ENCODE measurements around the gene NAXD.

The NAXD gene

GRCh38 chr13:110641055-110642015, 26.0 kb downstream of the NAXD start:
- TF ChIP-seq CREB1 (IDR thresholded peaks at IDR 0.05; ENCODE audit: low read depth) (no peak), NFIC (IDR thresholded peaks at IDR 0.05) (0 out of 2 replicates have a peak, but pooled peaks have one; percentile 16)

- TF ChIP-seq CREB1 (IDR thresholded peaks at IDR 0.05; ENCODE audit: low read depth) (no peak), ZBTB7A (IDR thresholded peaks at IDR 0.05; ENCODE audit: low read depth) (no peak), TAF1 (IDR thresholded peaks at IDR 0.05; ENCODE audit: low read depth) (no peak), EP300 (IDR thresholded peaks at IDR 0.05; ENCODE audit: borderline replicate concordance) (no peak), RAD21 (IDR thresholded peaks at IDR 0.05; ENCODE audit: low read depth) (no peak), FOXM1 (IDR thresholded peaks at IDR 0.05; ENCODE audit: borderline replicate concordance, low read depth) (no peak), TCF12 (IDR thresholded peaks at IDR 0.05; ENCODE audit: low read depth) (no peak), CEBPB (IDR thresholded peaks at IDR 0.05) (no peak), NFIC (IDR thresholded peaks at IDR 0.05) (no peak), YY1 (IDR thresholded peaks at IDR 0.05; ENCODE audit: low read depth) (no peak), REST (IDR thresholded peaks at IDR 0.05; ENCODE audit: low read depth) (no peak), TEAD4 (IDR thresholded peaks at IDR 0.05) (no peak), EGR1 (IDR thresholded peaks at IDR 0.05) (no peak), MAX (IDR thresholded peaks at IDR 0.05) (no peak), USF1 (IDR thresholded peaks at IDR 0.05) (no peak)
Observed at GRCh38 chr13:110642291-110642981, 27.1 kb downstream of the NAXD start.

GRCh38 chr13:110643324-110643723, 28.0 kb downstream of the NAXD start:
- TF ChIP-seq EP300 (IDR thresholded peaks at IDR 0.05; ENCODE audit: borderline replicate concordance) (no peak), EGR1 (IDR thresholded peaks at IDR 0.05) (no peak), RAD21 (IDR thresholded peaks at IDR 0.05; ENCODE audit: low read depth) (no peak), CREB1 (IDR thresholded peaks at IDR 0.05; ENCODE audit: low read depth) (no peak), ZBTB7A (IDR thresholded peaks at IDR 0.05; ENCODE audit: low read depth) (no peak), USF1 (IDR thresholded peaks at IDR 0.05) (no peak), FOXM1 (IDR thresholded peaks at IDR 0.05; ENCODE audit: borderline replicate concordance, low read depth) (no peak)

GRCh38 chr13:110643768-110644421, 28.6 kb downstream of the NAXD start:
- TF ChIP-seq FOXM1 (IDR thresholded peaks at IDR 0.05; ENCODE audit: borderline replicate concordance, low read depth), result no peak
- no peak for TF ChIP-seq ZBTB7A (IDR thresholded peaks at IDR 0.05; ENCODE audit: low read depth)
- TF ChIP-seq NFIC (IDR thresholded peaks at IDR 0.05), result no peak
- no peak for TF ChIP-seq EGR1 (IDR thresholded peaks at IDR 0.05)
- TF ChIP-seq CREB1 (IDR thresholded peaks at IDR 0.05; ENCODE audit: low read depth), result no peak
- no peak for TF ChIP-seq YY1 (IDR thresholded peaks at IDR 0.05; ENCODE audit: low read depth)

GRCh38 chr13:110644892-110645521, 29.7 kb downstream of the NAXD start:
- TF ChIP-seq YY1 (IDR thresholded peaks at IDR 0.05; ENCODE audit: low read depth), result no peak
- TF ChIP-seq RAD21 (IDR thresholded peaks at IDR 0.05; ENCODE audit: low read depth), result peak; percentile 13; the same call in 1 of the 2 replicates
- TF ChIP-seq ZBTB7A (IDR thresholded peaks at IDR 0.05; ENCODE audit: low read depth), result no peak
- no peak for TF ChIP-seq NFIC (IDR thresholded peaks at IDR 0.05)
- no peak for TF ChIP-seq TAF1 (IDR thresholded peaks at IDR 0.05; ENCODE audit: low read depth)
- TF ChIP-seq CEBPB (IDR thresholded peaks at IDR 0.05), result no peak
- TF ChIP-seq USF1 (IDR thresholded peaks at IDR 0.05), result no peak

GRCh38 chr13:110645750-110646149, 30.4 kb downstream of the NAXD start:
- no peak for TF ChIP-seq ZBTB7A (IDR thresholded peaks at IDR 0.05; ENCODE audit: low read depth)
- no peak for TF ChIP-seq EP300 (IDR thresholded peaks at IDR 0.05; ENCODE audit: borderline replicate concordance)
- no peak for TF ChIP-seq EGR1 (IDR thresholded peaks at IDR 0.05)
- TF ChIP-seq TCF12 (IDR thresholded peaks at IDR 0.05; ENCODE audit: low read depth), result no peak
- no peak for TF ChIP-seq USF1 (IDR thresholded peaks at IDR 0.05)
- no peak for TF ChIP-seq NFIC (IDR thresholded peaks at IDR 0.05)
- TF ChIP-seq CREB1 (IDR thresholded peaks at IDR 0.05; ENCODE audit: low read depth), result no peak
- TF ChIP-seq RAD21 (IDR thresholded peaks at IDR 0.05; ENCODE audit: low read depth), result no peak
- no peak for TF ChIP-seq TAF1 (IDR thresholded peaks at IDR 0.05; ENCODE audit: low read depth)
- no peak for TF ChIP-seq YY1 (IDR thresholded peaks at IDR 0.05; ENCODE audit: low read depth)
- TF ChIP-seq TEAD4 (IDR thresholded peaks at IDR 0.05), result no peak
- TF ChIP-seq CEBPB (IDR thresholded peaks at IDR 0.05), result no peak
- TF ChIP-seq FOXM1 (IDR thresholded peaks at IDR 0.05; ENCODE audit: borderline replicate concordance, low read depth), result no peak
- no peak for TF ChIP-seq MAX (IDR thresholded peaks at IDR 0.05)
- no peak for TF ChIP-seq REST (IDR thresholded peaks at IDR 0.05; ENCODE audit: low read depth)
